NCI-H1417 treated with DMSO at 0.1 percent for 48 hours (cell line): ENCODE measurements around the gene KCNJ15.

Source experiments
- DNase-seq: peaks from one replicate; lab custom pipeline; 2025; lab: John Stamatoyannopoulos, UW

The KCNJ15 gene

DNA sequence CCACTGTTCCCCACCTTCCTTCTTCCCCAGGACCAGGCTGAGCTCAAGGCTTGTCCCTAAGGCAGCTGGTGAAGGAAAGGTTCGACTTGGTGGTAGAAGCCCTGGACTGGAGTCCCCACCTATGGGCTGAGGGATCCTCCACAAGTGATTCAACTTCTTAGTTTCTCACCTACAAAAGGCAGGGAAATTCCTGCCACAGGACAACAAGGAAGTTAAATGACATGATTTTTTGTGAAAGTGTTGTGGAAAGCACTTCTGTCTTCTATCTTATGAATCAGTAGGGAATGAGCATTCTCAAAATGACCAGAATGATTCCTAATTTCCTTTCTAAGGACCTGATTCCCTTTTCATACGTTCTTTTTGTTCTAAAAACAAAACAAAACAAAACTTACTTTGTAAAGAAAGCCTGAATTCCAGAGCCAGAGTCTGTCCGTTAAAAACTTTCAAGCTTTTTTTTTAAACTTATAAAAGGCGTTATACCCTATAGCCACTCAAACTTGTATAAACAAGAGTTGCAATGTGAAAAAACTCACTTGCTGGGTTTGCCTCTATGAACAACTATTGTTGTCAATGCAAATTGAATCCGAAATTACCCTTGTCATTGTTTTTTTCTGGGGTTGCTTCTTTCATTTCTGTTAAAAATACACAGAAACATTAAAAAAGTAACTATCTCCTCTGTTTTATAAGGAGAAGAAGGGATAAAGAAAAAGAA is 12.2 kb downstream of the KCNJ15 start:
- DNase-seq = no peak

DNA sequence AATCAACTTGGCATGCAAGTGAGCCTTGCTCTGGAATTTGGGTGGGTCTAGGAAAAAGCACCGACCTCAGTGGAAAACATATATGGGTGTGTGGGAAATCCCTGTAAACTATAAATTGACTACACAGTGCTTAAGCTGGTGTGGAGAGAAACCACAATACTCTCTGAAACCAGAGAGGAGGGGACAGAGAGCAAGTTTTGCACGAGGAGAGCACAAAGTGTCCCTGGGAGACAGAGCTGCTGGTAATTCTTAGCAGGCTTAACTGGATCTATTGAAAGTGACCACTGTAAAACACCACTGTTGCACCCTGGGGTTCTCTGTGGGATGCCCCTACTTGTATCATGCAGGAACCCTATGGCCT is 12.8 kb downstream of the KCNJ15 start:
- DNase-seq = no peak

DNA sequence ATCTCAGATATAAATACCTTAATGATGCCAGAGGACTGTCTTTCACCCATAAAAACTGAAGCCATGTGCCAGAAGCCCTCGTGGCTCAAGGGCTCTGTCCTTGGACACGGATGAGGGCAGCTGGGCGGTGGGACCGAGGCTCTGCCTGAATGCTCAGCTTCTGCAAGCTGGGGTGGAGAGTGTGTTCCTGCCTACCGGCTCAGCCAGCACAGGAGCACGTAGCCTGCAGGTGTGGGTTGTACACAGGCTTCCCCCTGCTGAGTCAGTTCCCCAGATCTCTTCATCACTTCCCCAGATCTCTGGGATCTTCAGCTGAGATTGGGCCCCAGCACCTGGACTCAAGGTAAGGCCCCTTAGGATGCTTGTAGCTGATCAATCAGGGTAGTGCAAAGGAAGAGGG is 15.4 kb downstream of the KCNJ15 start:
- DNase-seq = no peak

DNA sequence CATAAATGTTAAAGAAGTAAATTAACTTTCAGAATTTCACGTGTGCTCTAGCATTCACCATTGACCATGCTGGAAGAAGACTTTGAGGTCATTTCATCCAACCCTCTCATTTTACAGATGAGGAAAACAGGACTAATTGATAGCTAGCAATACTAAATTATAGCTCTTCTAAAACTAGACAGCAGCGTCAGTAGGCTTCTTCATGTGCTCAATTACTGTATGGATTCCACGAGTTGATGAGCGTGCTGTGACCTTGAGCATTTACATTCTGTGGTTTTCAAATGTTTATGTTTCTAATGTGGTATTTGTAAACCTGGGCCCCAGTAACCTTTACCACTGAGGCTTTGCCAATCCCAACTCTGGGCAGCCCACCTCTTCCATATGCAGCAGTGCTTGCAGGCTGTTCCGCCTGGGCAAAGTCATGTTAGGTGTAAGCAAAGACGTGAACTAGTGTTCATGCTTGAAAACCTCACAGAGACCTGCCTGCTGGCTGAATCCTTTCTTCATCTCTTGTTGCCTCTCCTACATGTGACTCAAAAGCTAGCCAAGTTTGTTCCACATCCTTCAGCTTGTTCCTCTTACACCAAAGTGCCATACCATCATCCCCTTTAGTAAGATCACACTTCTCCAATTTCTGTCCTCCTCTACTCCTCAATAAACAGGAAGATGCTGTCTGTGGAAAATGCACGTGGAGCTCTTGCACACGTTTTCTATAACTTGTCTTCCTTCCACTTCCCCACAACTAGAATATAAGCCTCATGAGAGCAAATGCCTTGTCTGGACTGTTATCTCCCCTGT is 17.2 kb downstream of the KCNJ15 start:
- DNase-seq = no peak

DNA sequence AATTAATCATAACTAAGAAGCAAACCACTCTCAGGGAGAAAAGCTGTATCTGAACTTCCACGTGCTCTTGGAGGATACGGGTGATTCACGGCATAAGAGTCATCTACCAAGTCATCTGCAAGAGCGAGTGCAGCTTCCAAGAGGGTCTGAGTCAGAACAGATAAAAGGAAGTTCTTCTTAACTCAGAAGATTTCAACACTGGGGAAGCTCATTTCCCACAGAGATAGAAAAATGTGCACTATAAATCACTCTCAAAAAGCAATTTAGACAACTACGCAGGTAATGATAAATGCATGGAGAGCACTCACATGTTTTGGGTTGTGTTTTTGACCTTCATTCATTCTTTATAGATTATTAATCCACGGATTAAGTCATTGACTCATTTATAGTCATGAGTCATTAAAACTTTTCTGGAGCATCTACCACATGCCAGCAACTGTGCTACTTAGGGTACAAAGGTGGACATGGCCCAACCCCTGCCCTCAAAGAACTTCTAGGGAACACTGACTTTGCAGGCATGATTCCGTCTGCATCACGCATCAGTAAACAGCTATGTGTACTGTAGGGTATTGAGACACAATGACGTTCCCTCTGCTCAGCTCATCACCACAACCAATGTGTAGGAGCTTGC is 20.8 kb downstream of the KCNJ15 start:
- no peak for DNase-seq

DNA sequence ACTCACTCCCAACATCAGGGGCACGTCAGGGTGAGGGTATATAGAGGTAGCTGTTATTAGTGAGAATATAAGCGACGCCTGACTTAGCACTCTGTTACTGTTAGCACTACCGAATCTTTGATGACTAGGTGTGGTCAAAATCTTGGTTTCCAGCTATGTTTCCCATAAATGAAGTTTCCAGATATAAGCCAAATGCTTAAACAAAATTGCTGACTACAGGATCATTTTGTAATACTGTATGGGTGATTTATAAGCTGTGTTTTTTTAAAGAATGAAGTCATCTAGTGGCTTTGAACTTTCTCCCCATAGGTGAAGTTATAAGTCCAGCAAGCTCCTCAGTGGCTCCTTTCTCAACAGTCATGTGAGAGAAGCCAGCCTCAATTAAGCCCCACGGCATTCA is 23.7 kb downstream of the KCNJ15 start:
- no peak for DNase-seq

DNA sequence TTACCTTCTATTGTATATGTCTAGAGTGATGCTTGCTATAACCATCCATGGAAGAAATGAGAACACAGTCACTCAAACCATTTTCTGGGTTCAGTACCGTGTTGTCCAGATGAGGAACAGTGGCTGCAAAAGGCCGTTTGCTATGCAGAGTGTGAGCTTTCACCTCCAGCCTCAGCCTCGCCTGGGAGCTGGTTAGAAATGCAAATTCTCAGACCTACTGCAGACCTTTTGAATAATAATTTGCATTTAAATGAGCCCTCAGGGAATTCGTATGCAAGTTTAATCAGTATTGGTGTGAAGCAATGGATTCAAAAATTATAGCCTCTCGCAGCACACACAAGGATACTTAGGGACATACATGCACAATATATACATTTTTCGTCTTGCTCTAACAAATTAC is 24.1 kb downstream of the KCNJ15 start:
- no peak for DNase-seq

DNA sequence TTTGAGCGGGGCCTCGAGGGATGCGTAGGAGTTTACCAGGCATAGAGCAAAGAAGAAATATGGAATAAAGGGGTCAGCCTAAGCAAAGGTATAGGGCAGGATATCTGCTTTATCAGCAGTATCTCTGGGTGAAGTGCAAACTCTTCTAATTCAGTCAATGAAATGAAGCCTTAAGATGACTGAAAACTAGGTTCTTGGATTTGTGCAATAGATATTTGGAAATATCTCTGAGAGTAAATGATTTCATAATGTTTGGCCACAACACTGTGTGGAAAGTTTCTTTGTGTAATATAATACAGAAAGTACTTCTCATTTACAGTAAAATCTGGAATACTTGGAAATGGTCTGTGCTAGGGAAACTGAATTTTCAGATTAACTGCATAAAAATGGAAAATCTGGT is 26.1 kb downstream of the KCNJ15 start:
- no peak for DNase-seq

DNA sequence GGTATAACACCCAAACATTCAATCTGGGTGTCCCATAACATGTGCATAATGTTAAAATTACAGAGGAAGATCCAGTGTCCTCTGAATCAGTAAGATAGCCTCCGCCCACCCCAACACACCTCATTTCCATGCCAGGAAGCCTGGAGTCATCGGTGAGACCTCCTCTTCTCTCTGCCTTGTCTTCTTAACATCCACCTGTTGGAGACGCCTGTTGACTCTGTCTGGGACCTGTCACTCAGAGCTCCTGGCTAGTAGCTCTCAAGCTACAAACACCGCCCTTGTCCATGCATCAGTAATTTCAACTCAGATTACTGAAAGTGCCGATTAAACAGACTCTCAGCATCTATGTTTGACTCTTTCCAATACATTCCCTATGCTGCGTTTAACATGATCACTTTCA is 27.4 kb downstream of the KCNJ15 start:
- DNase-seq = no peak

DNA sequence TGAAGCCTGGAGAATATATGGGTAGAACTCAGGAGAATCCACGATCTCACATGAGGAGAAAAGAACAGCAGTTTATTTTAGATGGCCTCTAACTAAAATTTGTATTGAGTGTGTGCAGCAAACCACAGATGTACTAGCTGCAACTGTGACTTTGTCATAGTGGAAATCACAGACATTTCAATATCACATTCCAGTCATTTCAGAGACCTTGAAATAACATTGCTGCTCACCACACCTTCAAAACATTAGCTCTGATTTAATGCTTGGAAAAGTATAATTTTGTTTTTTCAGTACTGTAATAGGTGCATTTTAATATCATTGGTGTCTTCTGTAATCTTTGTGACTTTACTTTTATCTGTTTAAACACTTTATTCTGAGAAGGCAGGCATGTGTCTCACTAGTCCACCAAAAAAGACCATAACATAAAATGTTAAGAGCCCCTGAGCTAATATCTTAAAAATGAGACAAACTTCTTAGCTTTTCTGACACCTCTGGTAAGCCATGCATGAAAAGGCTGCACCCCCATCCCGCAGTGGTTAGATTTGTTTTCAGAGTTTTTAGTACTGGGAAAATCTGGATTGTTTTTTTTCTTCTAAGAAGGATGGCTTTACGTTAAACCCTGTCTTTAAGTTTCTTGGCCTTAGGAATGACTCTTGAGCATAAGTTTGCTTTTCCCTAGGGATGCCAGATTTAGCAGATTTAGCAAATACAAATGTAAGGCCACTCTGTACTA is 30.1 kb downstream of the KCNJ15 start:
- no peak for DNase-seq

DNA sequence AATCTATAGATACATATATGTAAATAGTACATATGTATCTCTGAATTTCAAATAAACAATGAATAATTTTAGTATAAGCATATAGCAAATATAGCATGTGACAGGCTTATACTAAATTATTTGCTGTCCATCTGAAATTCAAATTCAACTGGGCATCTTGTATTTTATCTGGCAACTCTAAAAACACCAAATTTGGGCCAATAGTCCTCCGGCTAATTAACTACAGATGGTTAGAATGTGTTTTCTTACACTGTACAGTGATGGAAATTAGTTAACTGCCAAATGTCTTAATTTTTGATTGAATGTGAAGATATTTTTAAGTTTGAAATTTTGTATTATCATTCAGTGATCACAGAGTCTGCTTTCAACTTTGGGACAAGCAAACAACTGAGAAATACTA is 30.7 kb downstream of the KCNJ15 start:
- DNase-seq = no peak

DNA sequence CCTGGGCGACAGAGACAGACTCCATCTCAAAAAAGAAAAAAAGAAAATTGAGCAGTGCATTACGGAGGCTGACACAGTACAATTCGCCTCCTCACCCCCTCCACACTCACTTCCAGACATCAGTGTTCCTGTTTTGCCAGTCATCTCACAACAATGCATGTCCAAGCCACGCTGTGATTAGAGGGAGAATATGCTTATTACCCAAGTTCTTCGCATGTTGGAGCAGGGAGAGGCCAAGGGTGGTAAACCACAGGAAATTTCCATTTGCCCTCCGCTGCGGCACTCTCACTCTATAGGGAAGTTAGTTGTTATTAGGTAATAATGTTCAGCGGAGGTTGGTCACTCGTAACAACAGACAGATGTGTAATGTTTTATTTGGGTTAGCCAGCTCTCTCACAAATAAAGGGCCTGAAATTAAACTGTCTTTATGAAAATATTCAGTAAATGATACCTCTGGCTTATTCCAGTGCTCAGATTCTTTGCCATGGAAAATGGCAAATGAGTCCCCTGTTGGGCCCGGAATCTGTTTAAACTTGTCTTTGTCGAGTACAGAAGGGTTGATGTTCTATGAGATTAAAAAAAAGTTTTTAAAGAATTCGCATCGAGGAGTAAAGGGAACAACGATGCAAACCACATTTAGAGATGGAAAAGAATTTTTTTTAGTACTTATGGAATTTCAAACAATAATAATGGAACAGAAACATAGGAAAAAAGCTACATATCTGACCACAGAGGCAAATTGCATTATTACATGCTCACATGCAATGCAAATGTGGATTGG is 33.1 kb downstream of the KCNJ15 start:
- DNase-seq = no peak

DNA sequence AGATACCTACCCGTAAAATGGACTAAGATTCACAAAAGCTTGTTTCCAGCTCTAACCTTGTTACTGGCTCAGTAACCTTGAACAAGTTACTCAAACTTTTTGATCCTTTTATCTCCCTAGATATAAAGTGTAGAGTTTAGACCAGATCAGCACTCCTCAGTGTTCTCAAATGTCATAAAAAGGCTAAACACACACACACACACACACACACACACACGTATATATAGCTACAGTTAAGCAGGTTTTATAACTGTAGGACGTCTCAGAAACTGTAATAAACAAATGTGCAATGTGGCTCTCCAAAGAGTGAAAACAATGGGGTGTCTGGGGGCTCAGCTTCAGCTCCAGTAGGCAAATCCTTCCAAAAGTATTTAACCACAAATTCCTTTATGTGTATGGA is 34.0 kb downstream of the KCNJ15 start:
- DNase-seq = no peak

DNA sequence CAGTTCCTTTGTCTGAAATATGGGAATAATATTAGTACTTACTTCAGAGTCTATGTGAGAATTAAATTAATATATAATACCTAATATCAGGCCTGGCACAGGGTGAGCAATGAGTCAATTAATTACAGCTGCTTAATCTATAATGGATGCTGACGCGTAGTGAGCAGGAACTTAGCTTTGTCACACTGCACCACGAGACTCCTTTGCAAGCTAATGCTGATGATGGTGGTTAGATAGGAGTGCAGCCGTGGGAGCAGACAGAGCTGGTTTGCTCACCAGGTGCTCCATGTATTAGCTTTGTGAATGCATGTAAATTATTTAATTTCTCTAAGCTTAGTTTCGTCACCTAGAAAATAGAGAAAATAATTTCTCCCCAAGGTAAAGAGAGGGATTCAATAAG is 35.1 kb downstream of the KCNJ15 start:
- no peak for DNase-seq

DNA sequence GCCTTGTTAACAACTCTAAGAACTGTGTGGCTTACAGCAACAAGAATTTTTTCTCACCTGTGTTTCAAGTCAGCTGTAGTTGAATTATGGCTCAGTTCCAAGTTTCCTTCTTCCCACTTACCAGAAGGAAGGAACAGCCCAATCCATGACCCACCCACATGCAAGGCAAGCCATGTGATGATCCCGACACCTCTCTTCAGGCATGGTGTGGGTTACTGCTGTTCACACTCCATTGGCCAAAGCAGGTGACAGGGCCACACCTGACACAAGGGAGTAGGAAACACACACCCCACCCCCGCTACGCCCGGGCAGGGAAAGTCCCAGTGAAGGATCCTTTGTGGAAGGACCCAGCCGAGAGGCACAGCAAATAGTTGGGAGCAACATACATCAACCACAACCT is 36.3 kb downstream of the KCNJ15 start:
- DNase-seq = no peak

DNA sequence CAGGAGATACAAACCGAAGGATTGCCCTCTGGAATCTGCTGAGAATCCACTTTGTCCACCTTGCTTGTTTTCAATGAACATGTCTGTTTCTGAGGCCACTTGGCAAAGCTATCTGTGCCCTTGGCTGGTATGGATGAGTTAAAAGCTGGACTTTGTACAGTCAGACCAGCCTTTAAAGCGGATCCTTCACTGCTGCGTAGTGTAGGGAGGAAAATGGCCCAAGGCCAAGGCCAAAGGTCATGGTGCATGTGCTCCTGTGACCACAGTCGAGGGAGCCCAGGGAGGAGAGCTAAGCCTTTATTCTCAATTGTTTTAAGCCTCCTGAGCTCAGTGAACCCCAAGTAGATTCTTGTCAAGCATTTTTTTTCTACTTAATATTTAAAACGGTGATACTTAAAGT is 37.0 kb downstream of the KCNJ15 start:
- DNase-seq = no peak

DNA sequence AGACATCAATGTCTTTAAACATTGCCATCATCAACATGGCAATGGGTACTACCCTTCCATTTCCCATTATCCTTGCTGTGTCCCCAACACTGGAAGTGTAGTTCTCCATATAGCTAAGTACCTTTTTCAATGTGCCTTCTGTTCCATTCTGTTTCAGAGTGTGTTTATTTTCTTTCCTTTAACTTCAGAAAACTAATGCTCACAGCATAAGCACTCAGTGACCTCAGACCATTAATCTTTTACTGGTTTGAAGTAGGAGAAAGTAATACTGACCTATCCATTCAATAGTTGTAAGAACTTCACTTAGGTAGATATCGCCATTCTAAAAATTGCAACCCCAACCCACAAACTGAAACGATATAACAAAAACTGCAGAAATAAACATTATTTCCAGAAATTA is 37.8 kb downstream of the KCNJ15 start:
- no peak for DNase-seq

DNA sequence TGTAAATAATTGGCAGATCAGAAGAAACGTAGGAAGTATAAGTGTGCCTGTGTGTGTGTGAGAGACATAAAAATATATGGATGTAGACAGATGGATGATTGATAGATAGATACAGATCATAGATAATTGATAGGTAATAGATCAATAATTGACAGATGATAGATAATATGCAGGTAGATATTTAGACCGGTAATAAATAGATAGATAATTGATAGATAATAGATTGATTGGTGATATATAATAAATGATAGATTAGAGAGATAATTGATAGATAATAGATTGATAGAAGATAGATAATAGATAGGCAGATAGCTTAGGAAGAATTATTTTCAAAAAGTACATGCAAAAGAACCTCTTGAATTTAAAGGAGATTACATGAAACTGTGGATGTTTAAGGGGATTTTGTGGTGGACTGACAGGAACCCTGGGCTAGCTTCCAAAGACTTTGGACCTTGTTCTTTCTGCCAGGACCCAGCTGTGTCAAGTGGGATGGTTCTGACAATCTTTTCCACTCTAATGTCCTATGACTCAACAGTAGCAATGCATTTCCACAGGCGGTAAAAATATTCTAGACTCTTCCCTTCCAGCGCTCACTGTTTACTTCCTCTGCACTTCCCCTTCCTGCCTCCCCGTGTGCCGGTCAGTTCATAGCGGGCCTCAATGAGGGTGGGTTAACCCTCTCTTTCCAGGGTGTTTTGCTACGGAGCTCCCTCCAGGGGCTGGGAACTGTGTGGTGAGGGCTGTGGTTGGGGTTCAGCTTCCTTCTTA is 39.4 kb downstream of the KCNJ15 start:
- no peak for DNase-seq

DNA sequence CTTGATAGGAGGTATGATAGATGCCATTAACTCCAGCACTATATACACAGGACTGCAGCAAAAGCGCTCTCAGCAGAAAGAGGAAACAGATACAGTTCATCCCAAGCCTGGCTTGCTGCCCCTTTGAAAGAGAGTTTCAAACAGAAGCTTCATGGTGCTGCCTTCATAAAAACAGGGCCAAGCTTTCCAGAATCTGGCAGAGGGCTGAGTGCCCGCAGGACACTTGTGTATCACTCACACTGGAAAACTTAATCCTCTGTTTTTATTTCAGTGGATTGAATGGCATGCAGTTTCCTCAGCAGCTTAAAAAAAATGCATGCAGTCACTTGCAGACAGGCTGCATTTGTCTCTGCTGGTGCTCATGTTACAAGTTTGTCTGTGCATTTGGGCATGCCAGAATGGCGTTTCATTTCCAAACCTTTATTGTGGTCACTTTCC is 40.4 kb downstream of the KCNJ15 start:
- no peak for DNase-seq

DNA sequence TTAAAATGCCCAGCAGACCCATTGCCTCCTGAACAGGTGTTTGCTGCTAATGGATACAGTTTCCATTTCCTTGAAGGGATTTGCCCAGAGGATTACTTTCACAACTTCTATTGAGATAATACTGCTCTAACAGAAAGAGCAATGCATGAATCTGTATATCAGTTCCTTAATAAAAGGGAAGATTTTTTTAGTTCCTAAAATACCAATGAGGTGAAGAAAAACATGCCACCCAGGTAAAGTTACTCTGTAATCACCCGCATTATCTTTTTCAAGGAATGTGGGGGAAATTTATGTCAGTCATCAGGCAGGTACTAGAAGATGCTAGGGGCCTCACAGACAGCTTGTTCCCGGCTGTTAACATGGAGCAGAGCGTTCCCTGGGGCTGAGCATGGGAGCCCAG is 41.1 kb downstream of the KCNJ15 start:
- no peak for DNase-seq

DNA sequence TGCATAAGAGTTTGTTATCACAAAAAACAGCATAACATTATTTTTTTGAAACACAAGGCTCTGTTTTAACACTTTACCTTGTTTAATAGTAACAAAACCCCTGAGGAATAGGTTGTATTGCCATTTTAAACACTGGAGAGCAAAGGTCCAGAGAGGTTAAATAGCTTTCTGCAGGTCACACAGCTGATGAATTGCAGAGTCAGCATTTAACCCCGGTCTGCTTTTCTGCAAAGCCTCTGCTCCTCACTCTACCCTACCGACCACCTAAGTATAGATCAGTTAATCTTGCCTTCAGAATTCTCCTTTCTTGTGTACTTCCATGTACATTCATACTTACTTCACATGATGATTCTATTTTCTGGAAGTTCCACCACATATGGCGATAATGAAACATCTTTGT is 42.0 kb downstream of the KCNJ15 start:
- no peak for DNase-seq
